ENCODE results near the gene CRTAC1.

CRTAC1 gene

DNA sequence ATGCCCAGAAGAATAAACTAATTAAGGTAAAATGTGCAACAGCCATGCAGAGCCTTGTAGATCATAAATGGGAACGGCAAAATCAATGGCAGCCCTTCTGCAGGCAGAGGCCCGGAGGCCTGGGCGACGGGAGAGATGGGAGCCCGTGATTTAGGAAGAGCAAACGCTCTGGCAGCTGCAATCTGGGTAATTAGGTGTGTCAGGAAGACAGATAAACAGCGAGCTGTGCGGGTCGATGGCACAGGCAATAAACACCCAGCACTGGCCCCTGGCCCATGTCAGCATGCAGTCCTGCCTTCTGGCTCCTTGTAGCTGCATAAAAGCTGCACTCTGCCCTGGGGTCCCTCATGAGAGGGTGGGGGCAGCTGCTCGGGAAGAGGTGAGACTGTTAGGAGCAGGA is 102.8 kb downstream of the CRTAC1 start:
- DNase-seq (ENCODE audit: low read depth): no peak
- no peak overlapping the region for H3K4me3 ChIP-seq (ENCODE audit: low read depth, low read length)
- TF ChIP-seq CTCF (IDR thresholded peaks at IDR 0.05; ENCODE audit: insufficient read depth, low read depth, low read length, missing control alignments): no peak

DNA sequence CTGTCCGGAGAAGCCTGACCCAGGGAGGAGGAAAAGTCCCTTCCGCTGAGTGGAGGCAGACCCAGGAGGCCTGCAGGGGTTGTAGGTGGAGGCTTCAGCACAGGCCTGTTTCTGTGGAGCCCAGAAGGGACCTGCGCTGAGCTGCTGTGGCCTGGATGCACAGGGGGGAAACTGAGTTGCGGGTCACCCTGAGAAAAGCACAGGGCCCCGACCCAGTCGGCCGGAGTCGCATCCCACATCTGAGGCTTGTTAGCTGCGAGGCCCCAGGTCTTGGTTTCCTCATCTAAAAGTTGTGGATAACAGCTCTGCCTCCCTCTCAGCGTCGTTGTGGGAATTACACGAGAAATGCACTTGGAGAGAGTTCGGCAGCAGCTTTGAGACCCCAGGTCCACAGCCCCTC is 104.4 kb downstream of the CRTAC1 start:
- TF ChIP-seq CTCF (IDR thresholded peaks at IDR 0.05; ENCODE audit: insufficient read depth, low read depth, low read length, missing control alignments): no peak
- H3K4me3 ChIP-seq (ENCODE audit: low read depth, low read length): no peak overlapping the region
- no peak for DNase-seq (ENCODE audit: low read depth)

- no peak for TF ChIP-seq CTCF (IDR thresholded peaks at IDR 0.05; ENCODE audit: insufficient read depth, low read depth, low read length, missing control alignments)
- H3K4me3 ChIP-seq (ENCODE audit: low read depth, low read length): no peak overlapping the region
- no peak for DNase-seq (ENCODE audit: low read depth)
Observed at GRCh38 chr10:97925308-97925938, 105.0 kb downstream of the CRTAC1 start.

DNA sequence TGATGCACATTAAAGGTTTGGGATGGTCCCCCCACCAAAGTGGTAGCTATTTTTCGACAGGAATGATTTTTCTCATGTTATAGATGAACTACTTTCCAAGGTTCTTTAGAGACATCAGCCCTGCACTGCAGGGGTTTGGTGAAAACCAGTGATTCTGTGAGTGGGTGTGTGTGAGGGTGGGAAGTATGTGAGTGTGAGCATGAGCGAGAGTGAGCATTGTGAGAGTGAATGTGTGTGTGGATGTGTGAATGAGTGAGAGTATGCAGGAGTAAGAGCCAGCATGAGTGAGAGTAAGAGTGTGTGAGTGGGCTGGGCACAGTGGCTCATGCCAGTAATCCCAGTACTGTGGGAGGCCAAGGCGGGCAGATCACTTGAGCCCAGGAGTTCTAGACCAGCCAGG is 105.7 kb downstream of the CRTAC1 start:
- no peak for TF ChIP-seq CTCF (IDR thresholded peaks at IDR 0.05; ENCODE audit: insufficient read depth, low read depth, low read length, missing control alignments)
- DNase-seq (ENCODE audit: low read depth): no peak
- no peak overlapping the region for H3K4me3 ChIP-seq (ENCODE audit: low read depth, low read length)

GRCh38 chr10:97923476-97923875 is 106.9 kb downstream of the CRTAC1 start:
- H3K4me3 ChIP-seq (ENCODE audit: low read depth, low read length): no peak overlapping the region
- no peak for DNase-seq (ENCODE audit: low read depth)
- no peak for TF ChIP-seq CTCF (IDR thresholded peaks at IDR 0.05; ENCODE audit: insufficient read depth, low read depth, low read length, missing control alignments)

- DNase-seq (ENCODE audit: low read depth): no peak
- no peak for TF ChIP-seq CTCF (IDR thresholded peaks at IDR 0.05; ENCODE audit: insufficient read depth, low read depth, low read length, missing control alignments)
Observed at GRCh38 chr10:97923057-97923456, 107.4 kb downstream of the CRTAC1 start.

More at GRCh38 chr10:97923057-97923456, 107.4 kb downstream of the CRTAC1 start:
- H3K4me3 ChIP-seq (ENCODE audit: low read depth, low read length): no peak overlapping the region
